Measurements from ENCODE around the gene KCNH8.
"Not testable (repeated sequence)": the region's sequence is repeated elsewhere in the genome, so short reads cannot be mapped to it uniquely, and the experiment has no call there.

Gene KCNH8

GRCh38 chr3:19171794-19172193 lies 23.5 kb downstream of the KCNH8 start:
- DNase-seq (ENCODE audit: low read depth in 2 of 3, low spot score in 1 of 3): no peak

GRCh38 chr3:19173945-19174344 lies 25.6 kb downstream of the KCNH8 start:
- DNase-seq (ENCODE audit: low read depth in 2 of 3, low spot score in 1 of 3): no peak

- no peak for DNase-seq (ENCODE audit: low read depth in 2 of 3, low spot score in 1 of 3)
Measured at GRCh38 chr3:19183584-19183983, 35.3 kb downstream of the KCNH8 start.

- DNase-seq (ENCODE audit: low read depth in 2 of 3, low spot score in 1 of 3): no peak
Measured at GRCh38 chr3:19190126-19190525, 41.8 kb downstream of the KCNH8 start.

GRCh38 chr3:19190602-19191001 lies 42.3 kb downstream of the KCNH8 start:
- DNase-seq (ENCODE audit: low read depth in 2 of 3, low spot score in 1 of 3): no peak

- no peak for DNase-seq (ENCODE audit: low read depth in 2 of 3, low spot score in 1 of 3)
Measured at GRCh38 chr3:19199131-19199530, 50.8 kb downstream of the KCNH8 start.

GRCh38 chr3:19202303-19202702 lies 54.0 kb downstream of the KCNH8 start:
- DNase-seq (ENCODE audit: low read depth in 2 of 3, low spot score in 1 of 3): no peak

- DNase-seq (ENCODE audit: low read depth in 2 of 3, low spot score in 1 of 3): no peak
Measured at GRCh38 chr3:19202754-19203153, 54.4 kb downstream of the KCNH8 start.

GRCh38 chr3:19206540-19206939 lies 58.2 kb downstream of the KCNH8 start:
- DNase-seq (ENCODE audit: low read depth in 2 of 3, low spot score in 1 of 3): no peak

GRCh38 chr3:19213603-19214220 lies 65.4 kb downstream of the KCNH8 start:
- DNase-seq (ENCODE audit: low read depth in 2 of 3, low spot score in 1 of 3): no peak

- no peak for DNase-seq (ENCODE audit: low read depth in 2 of 3, low spot score in 1 of 3)
Measured at GRCh38 chr3:19215427-19215826, 67.1 kb downstream of the KCNH8 start.

- no peak for DNase-seq (ENCODE audit: low read depth in 2 of 3, low spot score in 1 of 3)
Measured at GRCh38 chr3:19216669-19217337, 68.5 kb downstream of the KCNH8 start.

GRCh38 chr3:19220311-19220710 lies 72.0 kb downstream of the KCNH8 start:
- no peak for DNase-seq (ENCODE audit: low read depth in 2 of 3, low spot score in 1 of 3)

GRCh38 chr3:19221081-19221480 lies 72.8 kb downstream of the KCNH8 start:
- DNase-seq (ENCODE audit: low read depth in 2 of 3, low spot score in 1 of 3): no peak

GRCh38 chr3:19226479-19226878 lies 78.2 kb downstream of the KCNH8 start:
- no peak for DNase-seq (ENCODE audit: low read depth in 2 of 3, low spot score in 1 of 3)

GRCh38 chr3:19228167-19228566 lies 79.9 kb downstream of the KCNH8 start:
- no peak for DNase-seq (ENCODE audit: low read depth in 2 of 3, low spot score in 1 of 3)

- no peak for DNase-seq (ENCODE audit: low read depth in 2 of 3, low spot score in 1 of 3)
Measured at GRCh38 chr3:19229086-19229485, 80.8 kb downstream of the KCNH8 start.

- not testable (repeated sequence) for DNase-seq (ENCODE audit: low read depth in 2 of 3, low spot score in 1 of 3)
Measured at GRCh38 chr3:19229881-19230280, 81.6 kb downstream of the KCNH8 start.

- no peak for DNase-seq (ENCODE audit: low read depth in 2 of 3, low spot score in 1 of 3)
Measured at GRCh38 chr3:19231792-19232461, 83.6 kb downstream of the KCNH8 start.

- DNase-seq (ENCODE audit: low read depth in 2 of 3, low spot score in 1 of 3): no peak
Measured at GRCh38 chr3:19232566-19232965, 84.3 kb downstream of the KCNH8 start.

GRCh38 chr3:19233882-19234784 lies 85.8 kb downstream of the KCNH8 start:
- DNase-seq (ENCODE audit: low read depth in 2 of 3, low spot score in 1 of 3): not testable (repeated sequence)
